ENCODE results near the gene TRAPPC10. TPM values are rescaled to one million over a fixed set of nuclear protein-coding genes. Genes with fewer than 3 reads are reported as not detected.

TRAPPC10 gene
- polyA plus RNA-seq, 1 donor, result 12.2 TPM

- no peak for DNase-seq (ENCODE audit: low read depth)
Measured at GRCh38 chr21:44064852-44065403, 52.8 kb downstream of the TRAPPC10 start.

DNA sequence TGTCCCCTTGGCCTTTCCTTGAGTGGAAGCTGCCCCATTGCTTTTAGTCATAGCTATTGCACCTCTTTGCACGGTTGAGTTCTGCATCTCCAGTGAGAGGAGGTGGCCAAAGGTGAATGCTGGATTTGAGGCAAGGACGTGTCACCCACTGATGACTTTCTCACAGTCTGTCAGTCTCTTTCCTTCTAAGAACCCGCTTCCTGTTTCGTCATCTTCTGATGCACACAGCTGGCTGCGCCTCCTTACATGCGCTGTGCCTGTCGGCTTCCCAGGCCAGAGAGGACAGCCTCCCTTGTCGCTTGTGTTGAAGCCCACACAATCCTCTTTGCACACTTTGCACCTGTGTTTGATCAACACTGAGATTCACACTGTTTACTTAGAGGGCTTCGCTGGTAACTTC, 53.3 kb downstream of the TRAPPC10 start:
- no peak for DNase-seq (ENCODE audit: low read depth)

DNA sequence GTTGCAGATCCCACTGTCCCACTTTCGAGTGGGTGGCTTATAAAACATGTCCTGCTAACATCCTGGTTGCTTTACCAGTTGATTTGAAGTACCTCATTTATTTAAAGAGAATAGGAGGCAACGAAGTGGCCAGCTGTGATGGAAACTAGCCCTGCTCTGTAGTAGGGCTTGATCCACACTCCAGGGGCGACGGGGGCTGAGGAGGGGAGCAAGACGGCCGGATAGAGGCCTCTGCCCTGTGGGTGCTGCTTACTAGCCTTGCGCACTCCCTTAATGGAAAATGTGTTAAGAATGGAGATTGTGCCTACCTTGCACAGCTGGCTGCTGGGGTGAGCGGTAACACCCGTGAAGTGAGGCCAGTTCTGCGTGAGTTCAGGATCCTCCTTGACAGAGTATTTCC, 54.0 kb downstream of the TRAPPC10 start:
- no peak for DNase-seq (ENCODE audit: low read depth)

DNA sequence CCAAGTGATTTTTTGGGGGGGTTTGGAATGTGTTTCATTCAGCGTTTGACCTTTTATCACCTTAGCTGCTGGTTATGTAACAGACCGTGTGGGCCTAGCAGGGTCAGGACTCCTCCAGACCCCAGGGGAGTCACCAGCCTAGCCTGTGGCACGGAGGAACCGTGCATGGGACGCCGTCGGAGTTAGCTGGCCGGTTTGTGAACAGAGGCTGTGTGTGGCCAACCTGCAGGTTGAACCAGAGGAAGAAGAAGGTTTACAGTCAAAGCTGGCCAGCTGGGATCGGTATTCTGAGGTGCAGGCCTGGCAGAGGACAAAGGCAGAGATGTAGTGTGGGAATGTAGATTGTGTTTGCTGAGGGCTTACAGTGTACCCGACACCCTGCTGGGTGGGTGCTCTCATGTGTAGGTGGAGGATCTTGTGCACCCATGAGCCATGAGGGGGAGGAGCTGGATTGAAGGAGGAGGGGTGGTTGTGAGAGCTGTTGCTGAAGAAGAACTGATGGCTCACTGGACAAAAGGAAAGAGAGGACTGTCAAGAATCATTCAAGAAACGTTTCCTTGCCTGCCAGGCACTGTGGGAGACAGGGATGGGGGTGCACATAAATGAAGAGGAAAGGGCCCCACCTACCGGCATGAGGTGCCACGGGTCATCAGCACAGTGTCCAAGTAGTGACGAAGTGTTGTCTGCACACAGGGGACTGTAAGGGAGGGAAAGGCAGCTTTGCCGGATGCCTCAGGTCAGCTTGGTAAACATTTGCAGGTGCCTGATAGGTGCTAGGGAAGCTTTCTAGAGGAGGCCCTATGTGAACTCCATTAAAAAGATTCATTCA, 55.1 kb downstream of the TRAPPC10 start:
- no peak for DNase-seq (ENCODE audit: low read depth)

GRCh38 chr21:44070391-44070790, 58.3 kb downstream of the TRAPPC10 start:
- DNase-seq (ENCODE audit: low read depth), result no peak

- no peak for DNase-seq (ENCODE audit: low read depth)
Measured at GRCh38 chr21:44071359-44072104, 59.4 kb downstream of the TRAPPC10 start.

DNA sequence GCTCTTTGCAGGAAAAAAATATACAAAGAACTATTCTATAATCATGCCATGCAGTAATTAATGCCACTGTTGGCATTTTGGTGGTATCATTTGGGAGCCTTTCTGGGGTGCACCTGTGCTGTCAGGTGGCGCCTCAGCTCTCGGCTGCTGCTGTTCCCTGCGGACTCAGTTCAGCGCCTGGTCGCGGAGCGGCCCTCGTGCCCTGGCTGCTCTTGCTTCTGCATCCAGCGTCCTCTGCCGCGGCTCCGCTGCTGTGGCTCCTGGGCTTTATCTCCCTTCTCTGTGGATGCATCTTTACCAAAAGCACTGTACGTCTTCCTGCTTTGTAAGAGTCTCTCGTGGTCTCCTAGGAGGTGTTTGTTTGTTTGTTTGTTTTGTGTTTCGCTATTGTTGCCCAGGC, 60.0 kb downstream of the TRAPPC10 start:
- DNase-seq (ENCODE audit: low read depth), result no peak

GRCh38 chr21:44074315-44074958, 62.3 kb downstream of the TRAPPC10 start:
- DNase-seq (ENCODE audit: low read depth), result no peak

DNA sequence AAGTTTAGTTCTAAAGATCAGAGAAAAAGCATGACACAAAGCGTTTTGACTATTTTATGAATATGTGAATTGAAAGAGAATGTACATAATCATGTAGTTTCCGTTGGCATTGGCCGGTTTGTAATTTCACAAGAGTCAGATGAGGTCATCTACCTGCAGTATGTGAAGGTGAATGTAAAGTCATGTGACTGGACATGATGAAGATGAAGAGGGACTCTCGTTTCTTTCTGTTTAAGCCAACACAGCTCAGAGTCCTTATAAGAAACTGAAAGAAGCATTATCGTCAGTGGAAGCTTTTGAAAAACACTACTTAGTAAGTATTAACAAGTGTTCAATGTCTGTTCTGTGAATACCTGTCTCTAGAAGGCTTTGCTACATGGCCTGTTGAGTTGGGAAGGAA, 64.2 kb downstream of the TRAPPC10 start:
- no peak for DNase-seq (ENCODE audit: low read depth)

- no peak for DNase-seq (ENCODE audit: low read depth)
Measured at GRCh38 chr21:44078411-44078981, 66.4 kb downstream of the TRAPPC10 start.

DNA sequence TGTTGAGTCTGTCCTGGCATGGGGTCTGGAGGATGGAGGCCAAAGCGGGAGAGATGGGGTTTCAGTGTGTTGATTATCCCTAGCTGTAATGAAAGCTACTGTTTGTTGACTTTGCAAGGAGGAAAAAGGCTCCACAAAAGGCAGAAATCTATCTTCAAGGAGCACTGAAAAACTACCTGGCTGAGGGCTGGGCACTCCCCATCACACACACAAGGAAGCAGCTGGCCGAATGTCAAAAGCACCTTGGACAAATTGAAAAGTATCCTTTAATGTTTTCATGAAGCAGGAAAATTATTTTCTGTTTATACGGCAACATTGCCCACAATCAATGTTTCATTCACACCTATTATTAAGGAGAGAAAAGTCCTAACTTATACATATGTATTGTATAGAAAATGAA, 67.3 kb downstream of the TRAPPC10 start:
- DNase-seq (ENCODE audit: low read depth), result no peak

DNA sequence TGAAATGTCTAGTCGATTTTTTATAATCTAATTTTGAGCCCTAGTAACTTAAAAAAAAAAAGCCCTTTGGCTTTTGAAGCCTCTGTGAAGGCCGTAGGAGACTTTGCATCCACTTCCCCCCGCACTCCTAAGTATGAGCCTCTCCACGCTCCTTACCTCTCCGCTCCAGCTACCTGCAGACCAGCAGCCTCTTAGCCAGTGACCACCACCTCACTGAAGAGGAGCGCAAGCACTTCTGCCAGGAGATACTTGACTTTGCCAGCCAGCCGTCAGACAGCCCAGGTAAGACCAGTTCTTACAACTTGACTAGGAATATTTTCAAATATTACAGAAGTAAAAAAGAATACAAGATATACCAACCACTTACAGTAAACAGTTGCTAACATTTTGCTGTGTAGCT, 67.7 kb downstream of the TRAPPC10 start:
- DNase-seq (ENCODE audit: low read depth), result no peak

DNA sequence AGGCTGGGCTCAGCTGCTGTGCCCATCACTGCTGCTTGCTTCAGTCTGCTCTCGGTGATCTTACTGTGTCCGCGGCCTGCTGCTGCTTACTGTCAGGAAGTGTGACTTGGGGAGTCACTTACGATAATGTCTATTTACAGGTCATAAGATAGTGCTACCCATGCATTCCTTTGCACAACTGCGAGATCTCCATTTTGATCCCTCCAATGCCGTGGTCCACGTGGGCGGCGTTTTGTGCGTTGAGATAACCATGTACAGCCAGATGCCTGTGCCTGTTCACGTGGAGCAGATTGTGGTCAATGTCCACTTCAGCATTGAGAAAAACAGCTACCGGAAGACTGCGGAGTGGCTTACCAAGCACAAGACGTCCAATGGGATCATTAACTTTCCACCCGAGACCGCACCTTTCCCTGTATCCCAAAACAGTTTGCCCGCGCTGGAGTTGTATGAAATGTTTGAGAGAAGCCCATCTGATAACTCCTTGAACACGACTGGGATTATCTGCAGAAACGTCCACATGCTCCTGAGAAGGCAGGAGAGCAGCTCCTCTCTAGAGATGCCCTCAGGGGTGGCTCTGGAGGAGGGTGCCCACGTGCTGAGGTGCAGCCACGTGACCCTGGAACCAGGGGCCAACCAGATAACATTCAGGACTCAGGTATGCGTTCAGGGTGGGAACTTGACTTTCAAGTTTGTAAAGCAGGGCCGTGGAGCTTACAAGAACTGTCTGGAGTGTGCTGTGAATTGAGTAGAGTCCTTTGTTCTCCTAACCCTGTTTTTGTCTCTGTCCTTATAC, 70.7 kb downstream of the TRAPPC10 start:
- no peak for DNase-seq (ENCODE audit: low read depth)

- no peak for DNase-seq (ENCODE audit: low read depth)
Measured at GRCh38 chr21:44083631-44084291, 71.7 kb downstream of the TRAPPC10 start.

- DNase-seq (ENCODE audit: low read depth), result no peak
Measured at GRCh38 chr21:44084496-44085241, 72.6 kb downstream of the TRAPPC10 start.

- no peak for DNase-seq (ENCODE audit: low read depth)
Measured at GRCh38 chr21:44085491-44086321, 73.6 kb downstream of the TRAPPC10 start.

GRCh38 chr21:44086636-44087425, 74.7 kb downstream of the TRAPPC10 start:
- no peak for DNase-seq (ENCODE audit: low read depth)

All from forelimb muscle (tissue), 1 donor.